Measurements from ENCODE around the gene CEACAM4. TPM values are rescaled to one million over a fixed set of nuclear protein-coding genes. Genes with fewer than 3 reads are reported as not detected.

CEACAM4 gene
- total and polyA plus RNA-seq, 12 donors: 0.23 to 0.66 (median 0.45) TPM; not detected in 4

DNA sequence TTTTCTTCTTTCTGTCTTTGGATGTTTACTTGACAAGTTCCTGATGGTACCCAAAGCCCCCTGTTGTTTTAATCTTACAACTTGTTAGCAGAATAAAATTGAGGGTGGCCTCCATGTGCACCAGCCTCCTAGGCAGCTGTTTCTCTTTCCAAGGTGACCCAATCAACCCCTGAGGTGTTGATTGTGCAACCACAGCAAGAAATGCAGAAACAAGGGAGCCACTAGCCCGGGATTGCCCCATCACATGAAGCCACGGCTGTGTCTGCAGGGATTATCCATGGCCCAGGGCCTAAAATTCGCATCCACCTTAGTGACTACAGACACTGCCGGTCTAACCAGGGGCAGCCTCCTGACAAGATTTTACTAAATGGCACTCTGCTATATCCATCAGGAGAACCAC is 14.4 kb downstream of the CEACAM4 start:
- TF ChIP-seq CTCF (IDR thresholded peaks at IDR 0.05): no peak
- Histone ChIP-seq H3K4me1 (peaks cover 0 to 16% (median 0%) of the 10 kb centered on the region in 9 donors), H3K4me3 (no peak overlapping the region), H3K36me3 (no peaks in the 10 kb centered on the region), H3K9me3 (peaks cover 0 to 5% (median 0%) of the 10 kb centered on the region in 11 donors), H3K27me3 (peaks cover 0 to 12% (median 7%) of the 10 kb centered on the region in 7 donors), H3K27ac (no peak overlapping the region)
- DNase-seq: no peak
- ATAC-seq: no peak
- 68 to 74% methylated on average over 4 of the region's 4 CpGs for WGBS, 2 donors
- intact Hi-C loops (cut with DNase I): no loop called here

GRCh38 chr19:41610789-41611188 is 16.1 kb downstream of the CEACAM4 start:
- DNase-seq: no peak
- TF ChIP-seq CTCF (IDR thresholded peaks at IDR 0.05): no peak
- no peak for ATAC-seq
- H3K36me3 ChIP-seq: no peaks in the 10 kb centered on the region
- intact Hi-C loops (cut with DNase I): no loop called here
- peaks cover 0 to 5% (median 0%) of the 10 kb centered on the region in 11 donors for H3K9me3 ChIP-seq
- H3K27me3 ChIP-seq: peaks cover 0 to 14% (median 9%) of the 10 kb centered on the region in 7 donors
- H3K27ac ChIP-seq: no peak overlapping the region
- no peak overlapping the region for H3K4me3 ChIP-seq
- no peaks in the 10 kb centered on the region for H3K4me1 ChIP-seq

- peaks cover 0 to 24% (median 11%) of the 10 kb centered on the region in 7 donors for H3K27me3 ChIP-seq
- DNase-seq (no peak), ATAC-seq (no peak)
- peaks cover 0 to 5% (median 0%) of the 10 kb centered on the region in 11 donors for H3K9me3 ChIP-seq
- no peaks in the 10 kb centered on the region for H3K4me1 ChIP-seq
- H3K4me3 ChIP-seq: no peak overlapping the region
- WGBS, 2 donors: 59 to 73% methylated on average over 1 of the region's 1 CpG
- no peak overlapping the region for H3K27ac ChIP-seq
- H3K36me3 ChIP-seq: no peaks in the 10 kb centered on the region
- intact Hi-C loops (cut with DNase I): no loop called here
- no peak for TF ChIP-seq CTCF (IDR thresholded peaks at IDR 0.05)
These were observed 19.2 kb downstream of the CEACAM4 start for GRCh38 chr19:41607668-41608067.

- intact Hi-C loops (cut with DNase I): no loop called here
- Histone ChIP-seq H3K27ac (no peak overlapping the region), H3K4me1 (no peaks in the 10 kb centered on the region), H3K27me3 (peaks cover 0 to 17% (median 10%) of the 10 kb centered on the region in 7 donors), H3K4me3 (no peak overlapping the region), H3K9me3 (peaks cover 0 to 5% (median 0%) of the 10 kb centered on the region in 11 donors), H3K36me3 (no peaks in the 10 kb centered on the region)
- ATAC-seq (no peak), DNase-seq (no peak)
- TF ChIP-seq CTCF (IDR thresholded peaks at IDR 0.05): no peak
- 80 to 87% methylated on average over 5 of the region's 5 CpGs for WGBS, 2 donors
These were observed 20.5 kb downstream of the CEACAM4 start for GRCh38 chr19:41606215-41606837.
